Measurements from ENCODE around the gene SEL1L. TPM values are rescaled to one million over a fixed set of nuclear protein-coding genes. Genes with fewer than 3 reads are reported as not detected.
A peak's percentile ranks its signal among the peaks of the same experiment; 100 is the strongest.

SEL1L gene
- total RNA-seq, 3 donors from 2014 or later: 87.7 to 103 (median 89.9) TPM

DNA sequence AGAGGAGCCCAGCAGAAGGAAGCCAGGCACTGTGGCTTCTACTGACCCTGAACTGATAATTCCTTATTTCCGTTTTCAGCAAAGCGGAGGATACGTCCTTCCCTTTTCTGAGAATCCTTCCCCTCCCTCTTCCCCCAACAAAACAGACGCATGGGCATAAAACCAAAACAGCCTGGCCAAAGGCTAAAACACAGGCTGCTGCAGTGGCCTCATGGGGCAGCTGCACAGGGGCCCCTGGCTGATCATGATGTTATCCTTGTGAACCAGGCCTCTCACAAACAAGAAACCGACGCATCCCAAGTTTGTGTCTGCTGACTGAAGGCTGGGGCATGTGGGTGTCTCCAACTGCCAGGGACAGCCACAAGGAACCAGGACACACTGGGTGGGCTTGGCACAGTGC lies 110.1 kb downstream of the SEL1L start:
- H3K36me3 ChIP-seq (ENCODE audit: low read depth): no peaks in the 10 kb centered on the region
- peak in 1 of 3 donors; percentile 50 for DNase-seq
- intact Hi-C loops (cut with DNase I, micrococcal nuclease): no loop called here
- TF ChIP-seq, protein P1, sequence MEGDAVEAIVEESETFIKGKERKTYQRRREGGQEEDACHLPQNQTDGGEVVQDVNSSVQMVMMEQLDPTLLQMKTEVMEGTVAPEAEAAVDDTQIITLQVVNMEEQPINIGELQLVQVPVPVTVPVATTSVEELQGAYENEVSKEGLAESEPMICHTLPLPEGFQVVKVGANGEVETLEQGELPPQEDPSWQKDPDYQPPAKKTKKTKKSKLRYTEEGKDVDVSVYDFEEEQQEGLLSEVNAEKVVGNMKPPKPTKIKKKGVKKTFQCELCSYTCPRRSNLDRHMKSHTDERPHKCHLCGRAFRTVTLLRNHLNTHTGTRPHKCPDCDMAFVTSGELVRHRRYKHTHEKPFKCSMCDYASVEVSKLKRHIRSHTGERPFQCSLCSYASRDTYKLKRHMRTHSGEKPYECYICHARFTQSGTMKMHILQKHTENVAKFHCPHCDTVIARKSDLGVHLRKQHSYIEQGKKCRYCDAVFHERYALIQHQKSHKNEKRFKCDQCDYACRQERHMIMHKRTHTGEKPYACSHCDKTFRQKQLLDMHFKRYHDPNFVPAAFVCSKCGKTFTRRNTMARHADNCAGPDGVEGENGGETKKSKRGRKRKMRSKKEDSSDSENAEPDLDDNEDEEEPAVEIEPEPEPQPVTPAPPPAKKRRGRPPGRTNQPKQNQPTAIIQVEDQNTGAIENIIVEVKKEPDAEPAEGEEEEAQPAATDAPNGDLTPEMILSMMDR (IDR thresholded peaks at IDR 0.05): no peak
- H3K9me3 ChIP-seq: no peaks in the 10 kb centered on the region
- peaks cover 5% of the 10 kb centered on the region for H3K4me1 ChIP-seq (ENCODE audit: low read depth)
- no peak overlapping the region for H3K4me3 ChIP-seq
- ATAC-seq: peak; percentile 33

Other genes with a start within 250 kb of the SEL1L start
- 10 to 100 TPM; 17.1 to 31.1 (median 20.7) TPM for gene STON2, start 133.5 kb downstream of the SEL1L start, total RNA-seq